GM18505 (cell line): ENCODE results near the gene EFCAB8.

Experiments
- ATAC-seq: cut with Tn5 transposase; IDR thresholded peaks from one replicate; pipeline ENCODE4 v1.9.1; 2021; ENCODE audit not compliant: unreplicated experiment
- POLR2A ChIP-seq: IDR thresholded peaks from 4 replicates; pipeline ENCODE4 v1.6.1; 2011; ENCODE audit warnings: borderline replicate concordance; ENCODE audit not compliant: insufficient read depth, insufficient read length; ENCODE audit errors: extremely low read depth

Gene EFCAB8

GRCh38 chr20:32906871-32907495, 48.3 kb downstream of the EFCAB8 start:
- no peak for ATAC-seq
- TF ChIP-seq POLR2A = no peak

DNA sequence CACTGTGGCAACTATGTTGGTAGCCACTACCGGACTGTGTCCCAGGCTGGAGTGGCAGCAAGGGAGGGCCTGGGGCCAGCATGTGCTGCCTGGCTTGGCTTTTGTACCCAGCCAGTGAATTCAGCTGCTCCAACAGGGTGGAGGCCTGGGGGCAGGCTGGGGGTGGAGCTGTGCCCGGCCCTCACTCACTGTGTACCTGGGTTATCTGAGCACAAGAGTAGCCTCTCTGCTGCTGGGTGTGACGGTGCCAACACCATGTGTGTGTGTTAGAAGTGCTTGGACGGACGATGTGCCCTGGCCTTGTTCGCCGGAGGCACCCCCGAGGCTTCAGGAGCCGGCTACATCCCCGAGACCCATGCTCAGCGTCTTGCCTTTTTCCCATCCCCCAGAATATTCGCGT, 49.2 kb downstream of the EFCAB8 start:
- TF ChIP-seq POLR2A = no peak
- ATAC-seq = no peak

GRCh38 chr20:32908334-32909292, 49.9 kb downstream of the EFCAB8 start:
- TF ChIP-seq POLR2A = no peak
- ATAC-seq = no peak

DNA sequence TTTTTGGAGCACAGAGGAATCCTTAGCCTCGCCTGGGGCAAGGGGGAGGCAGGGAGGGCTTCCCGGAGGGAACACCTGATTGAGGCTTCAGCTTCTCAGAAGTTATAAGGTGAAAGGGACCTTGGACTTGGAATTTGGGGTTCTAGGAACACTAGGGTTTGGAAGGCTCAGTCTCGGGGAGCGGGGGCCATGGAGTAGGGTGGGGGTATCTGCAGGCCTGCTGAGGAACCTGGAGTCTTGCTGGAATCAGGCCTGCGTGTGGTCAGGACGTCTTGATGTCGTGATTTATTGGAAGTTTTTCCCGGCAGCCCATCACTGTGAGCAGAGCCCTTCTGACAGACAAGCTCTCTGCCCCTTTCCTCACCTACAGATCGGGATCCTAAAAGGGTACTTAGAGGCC, 50.7 kb downstream of the EFCAB8 start:
- TF ChIP-seq POLR2A = no peak
- no peak for ATAC-seq

DNA sequence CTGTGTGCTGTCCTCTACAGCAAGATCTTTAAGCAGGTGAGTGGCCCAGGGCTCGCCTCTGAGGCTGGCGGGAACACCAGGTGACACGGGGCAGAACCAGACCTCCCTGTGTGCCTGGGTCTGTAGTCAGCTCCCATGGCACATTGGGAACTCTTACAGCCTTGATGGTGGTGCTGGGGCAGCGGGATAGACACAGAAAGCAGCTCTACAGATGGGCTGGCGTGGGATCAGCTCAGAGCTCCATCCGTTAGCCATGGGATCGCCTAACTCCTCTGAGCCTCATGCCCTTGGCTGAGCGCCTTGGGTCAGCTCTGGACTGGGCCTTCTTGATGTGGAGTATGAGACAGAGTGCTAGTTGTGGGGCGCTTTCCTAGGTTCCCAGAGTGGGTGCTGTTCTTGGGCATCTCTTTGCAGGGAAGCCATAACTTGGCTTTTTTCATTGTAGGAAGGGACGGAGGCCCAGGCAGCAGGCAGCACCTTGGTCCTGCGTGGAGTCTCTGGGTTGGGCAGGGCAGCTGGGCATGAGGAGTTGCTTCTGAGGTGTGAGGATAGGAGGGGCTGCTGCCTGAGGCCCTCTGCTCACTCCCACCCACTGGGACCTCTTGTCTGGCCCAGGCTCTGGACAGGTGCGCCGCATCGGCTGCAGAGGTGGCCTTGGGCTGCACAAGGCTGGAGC, 51.3 kb downstream of the EFCAB8 start:
- no peak for TF ChIP-seq POLR2A
- ATAC-seq = no peak

GRCh38 chr20:32911355-32911754, 52.6 kb downstream of the EFCAB8 start:
- ATAC-seq = no peak

DNA sequence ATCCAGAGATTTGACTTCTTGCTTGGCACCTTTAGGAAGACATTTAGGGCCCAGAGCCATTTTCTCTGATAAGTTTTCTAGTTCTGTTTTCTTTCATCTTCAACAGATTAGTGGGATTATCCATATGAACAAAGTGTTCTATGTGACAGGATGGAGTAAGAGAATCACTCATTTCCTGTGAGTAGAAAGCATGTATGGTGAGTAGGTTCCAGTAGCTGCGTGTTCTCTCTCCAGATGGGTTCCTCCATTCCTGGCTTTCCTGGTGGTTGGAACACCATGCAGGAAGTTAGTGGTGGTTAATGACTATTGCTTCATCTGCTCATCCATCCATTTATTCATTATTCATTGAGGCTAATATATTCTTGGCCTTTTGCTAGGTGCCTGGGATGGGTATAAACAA, 54.0 kb downstream of the EFCAB8 start:
- no peak for ATAC-seq
- TF ChIP-seq POLR2A = no peak

More at GRCh38 chr20:32911355-32911754, 52.6 kb downstream of the EFCAB8 start:
- TF ChIP-seq POLR2A = no peak

DNA sequence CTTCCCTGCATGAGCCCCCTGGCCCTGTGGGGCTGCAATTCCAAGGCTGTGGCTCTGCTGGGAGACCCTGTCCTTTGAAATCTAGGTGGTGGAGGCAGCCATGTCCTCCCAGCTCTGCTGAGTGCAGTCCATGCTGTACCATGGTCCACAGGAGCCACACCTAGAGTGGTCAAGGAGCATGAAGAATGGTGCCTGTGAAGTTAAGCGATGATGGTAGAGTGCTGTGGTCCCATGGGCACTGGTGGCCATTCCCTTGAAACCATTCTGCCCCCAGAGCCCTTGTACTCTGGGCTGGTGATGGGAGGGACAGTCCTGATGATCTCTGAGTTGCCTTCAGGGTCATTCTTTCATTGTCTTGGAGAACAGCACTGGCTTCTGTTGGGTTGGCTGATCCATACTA, 55.3 kb downstream of the EFCAB8 start:
- no peak for ATAC-seq
- no peak for TF ChIP-seq POLR2A

DNA sequence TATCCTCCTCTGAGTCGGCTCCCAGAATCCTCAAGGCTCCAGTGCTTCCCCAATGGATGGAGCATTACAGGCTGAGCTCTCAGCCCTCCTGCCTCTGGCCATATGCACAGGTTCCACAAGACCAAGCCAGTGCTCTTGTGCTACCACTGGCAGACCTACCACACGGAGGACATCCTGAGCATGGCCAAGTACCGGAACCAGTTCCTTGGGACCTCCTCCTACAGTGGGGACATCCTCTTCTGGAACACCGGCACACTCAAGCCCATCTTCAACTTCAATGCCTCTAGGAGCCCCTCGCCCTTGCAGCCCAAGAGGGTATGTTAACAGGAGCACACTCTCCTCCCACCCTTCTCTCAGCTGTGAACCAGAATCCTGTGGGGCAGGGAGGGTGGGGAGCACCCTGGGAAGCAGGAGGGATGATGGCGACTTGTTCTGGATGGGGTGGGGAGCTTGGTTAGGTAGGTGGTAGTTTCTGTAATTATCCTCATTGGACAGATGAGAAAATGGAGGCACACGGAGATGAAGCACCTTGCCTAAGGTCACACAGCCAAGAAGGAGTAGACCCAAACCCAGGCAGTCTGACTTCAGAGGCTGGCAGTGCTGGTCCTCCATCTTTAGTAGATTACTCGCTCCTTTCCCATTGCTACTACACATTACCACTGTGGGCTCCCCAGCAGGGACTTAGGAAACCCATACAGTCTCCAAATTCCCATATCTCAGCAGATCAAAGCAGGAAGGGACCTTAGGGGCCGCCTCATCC, 58.6 kb downstream of the EFCAB8 start:
- ATAC-seq = no peak
- no peak for TF ChIP-seq POLR2A

GRCh38 chr20:32918296-32918695, 59.6 kb downstream of the EFCAB8 start:
- no peak for TF ChIP-seq POLR2A
- ATAC-seq = no peak

DNA sequence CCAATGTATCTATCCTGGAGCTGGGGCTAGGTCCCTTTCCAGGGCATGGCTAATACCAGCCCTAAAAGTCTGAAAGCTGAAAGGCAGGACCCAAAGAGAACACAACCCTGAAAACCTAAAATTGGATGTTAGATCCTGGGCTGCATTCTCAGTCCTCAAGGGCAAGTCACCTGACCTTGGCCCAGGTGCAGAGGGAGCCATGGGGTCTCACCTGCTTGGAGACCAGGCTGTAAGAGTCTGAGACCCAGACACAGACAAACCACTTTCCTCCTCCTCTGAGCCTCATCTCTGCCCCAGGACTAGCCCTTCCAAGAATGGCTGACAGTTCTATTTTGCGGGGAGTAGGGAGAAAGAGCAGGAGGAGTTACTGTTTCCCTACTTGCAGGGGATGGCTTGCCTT, 60.0 kb downstream of the EFCAB8 start:
- TF ChIP-seq POLR2A = no peak
- ATAC-seq = no peak

GRCh38 chr20:32920066-32920465, 61.3 kb downstream of the EFCAB8 start:
- TF ChIP-seq POLR2A = no peak
- ATAC-seq = no peak

DNA sequence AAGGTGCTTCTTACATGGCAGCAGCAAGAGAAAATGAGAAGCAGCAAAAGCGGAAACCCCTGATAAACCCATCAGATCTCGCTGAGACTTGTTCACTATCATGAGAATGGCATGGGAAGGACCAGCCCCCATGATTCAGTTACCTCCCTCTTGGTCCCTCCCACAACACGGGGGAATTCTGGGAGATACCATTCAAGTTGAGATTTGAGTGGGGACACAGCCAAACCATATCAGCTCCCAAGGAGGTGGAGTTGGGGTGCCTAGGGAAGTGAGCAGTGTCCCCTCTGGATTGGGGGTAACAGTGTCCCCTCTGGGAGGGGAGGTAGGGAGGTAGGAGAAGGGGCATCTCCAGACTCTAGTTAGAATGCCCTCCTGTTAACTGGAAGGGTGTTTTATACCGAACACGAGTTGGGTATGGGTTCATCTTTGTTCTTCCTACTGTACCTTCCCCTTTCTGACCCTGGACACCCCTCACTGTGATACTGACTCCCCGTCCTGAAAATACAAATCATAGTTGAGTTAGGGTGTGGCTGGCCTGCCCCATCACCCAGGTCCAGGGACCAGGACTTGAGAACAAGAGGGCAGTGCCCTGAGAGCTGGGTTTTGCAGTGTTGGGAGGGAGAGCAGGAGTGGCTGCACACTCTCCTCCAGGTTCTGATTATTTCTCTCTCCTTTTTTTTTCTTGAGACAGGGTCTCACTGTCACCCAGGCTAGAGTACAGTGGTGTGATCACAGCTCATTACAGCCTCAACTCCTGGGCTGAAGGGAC, 62.0 kb downstream of the EFCAB8 start:
- TF ChIP-seq POLR2A = no peak
- no peak for ATAC-seq

DNA sequence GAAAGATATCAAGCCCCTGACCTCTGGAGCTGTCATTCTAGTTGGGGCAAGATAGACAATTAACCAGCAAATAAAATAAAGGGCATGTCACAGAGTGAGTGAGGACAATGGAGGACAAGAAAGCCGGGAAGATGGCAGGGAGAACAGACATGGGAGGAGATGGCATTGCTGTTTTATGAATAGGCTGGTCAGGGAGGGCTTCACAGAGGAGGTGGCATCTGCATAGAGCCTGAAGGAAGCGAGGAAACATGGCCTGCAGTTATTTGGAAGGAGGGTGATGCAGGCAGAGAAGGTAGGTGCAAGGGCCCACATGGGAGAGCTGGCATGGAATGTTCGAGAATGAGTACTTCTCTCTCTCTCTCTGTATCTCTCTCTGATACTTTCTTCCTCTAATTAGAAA, 63.7 kb downstream of the EFCAB8 start:
- ATAC-seq = no peak
- no peak for TF ChIP-seq POLR2A
